Measurements from ENCODE around the gene NPRL2.

The NPRL2 gene

DNA sequence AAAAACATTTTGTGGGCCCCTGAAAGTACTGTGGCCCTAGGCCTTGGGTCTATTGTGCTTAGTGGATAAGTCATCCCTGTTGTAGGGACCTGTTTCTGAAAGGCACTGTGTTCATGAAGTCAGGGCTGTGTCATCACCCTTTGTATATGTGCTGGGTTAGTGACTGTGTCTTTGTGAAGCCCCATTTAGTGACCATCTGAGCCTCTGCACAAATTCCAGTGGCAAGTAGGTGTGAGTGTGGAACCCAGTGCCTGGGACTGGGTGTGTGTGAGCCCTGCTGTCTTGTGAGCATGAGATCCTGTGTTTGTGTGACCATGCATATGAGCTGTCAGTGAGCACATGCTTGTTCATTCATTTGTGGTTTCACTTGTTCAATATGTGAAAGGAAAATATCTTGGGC, 46.0 kb downstream of the NPRL2 start:
- no peak for DNase-seq (ENCODE audit: low read depth in 2 of 2)

DNA sequence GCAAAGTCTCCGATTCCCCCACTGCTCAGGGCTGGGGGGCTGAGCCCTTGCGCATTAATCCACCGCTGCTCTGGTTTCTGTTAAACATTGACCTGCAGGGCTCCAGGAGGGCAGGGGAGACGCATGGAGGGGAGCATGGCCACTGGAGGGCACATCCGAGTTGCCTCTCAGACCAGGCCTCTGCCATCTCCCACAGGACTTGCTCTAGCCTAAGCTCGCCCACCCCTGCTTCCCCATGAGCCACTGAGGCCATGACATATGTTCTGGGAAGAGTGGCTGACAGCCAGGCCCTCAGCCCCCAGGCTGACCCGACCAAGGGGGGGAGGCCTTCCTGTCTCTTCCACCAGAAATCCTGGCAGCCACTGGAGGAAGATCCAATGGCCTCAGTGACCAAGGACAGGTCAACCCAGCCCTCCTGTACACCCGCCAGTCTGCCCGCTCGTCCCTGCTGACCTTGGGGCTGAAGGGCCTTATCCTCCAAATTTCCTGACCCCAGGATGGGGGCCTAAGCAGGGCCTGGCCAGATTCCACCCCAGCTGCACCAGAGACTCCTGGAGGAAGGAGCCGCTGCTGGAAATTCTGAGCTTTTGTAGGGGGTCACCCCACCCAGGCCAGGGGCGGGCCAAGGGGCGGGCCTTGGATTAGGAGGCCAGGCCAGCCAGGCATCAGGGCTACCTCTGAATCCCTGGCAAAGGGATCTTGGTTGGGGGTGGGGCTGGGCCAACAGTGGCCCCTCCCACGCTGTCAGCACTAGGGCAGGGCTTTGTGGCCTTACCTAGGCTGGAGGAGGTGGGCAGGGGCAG, 47.4 kb downstream of the NPRL2 start, which contains the start of gene HYAL1:
Gene HYAL1 (minus strand): TSS at position 562 of the 803 bp plus-strand sequence. CDS start 618 bp downstream, outside the sequence.
- DNase-seq (ENCODE audit: low read depth in 2 of 2) = no peak

DNA sequence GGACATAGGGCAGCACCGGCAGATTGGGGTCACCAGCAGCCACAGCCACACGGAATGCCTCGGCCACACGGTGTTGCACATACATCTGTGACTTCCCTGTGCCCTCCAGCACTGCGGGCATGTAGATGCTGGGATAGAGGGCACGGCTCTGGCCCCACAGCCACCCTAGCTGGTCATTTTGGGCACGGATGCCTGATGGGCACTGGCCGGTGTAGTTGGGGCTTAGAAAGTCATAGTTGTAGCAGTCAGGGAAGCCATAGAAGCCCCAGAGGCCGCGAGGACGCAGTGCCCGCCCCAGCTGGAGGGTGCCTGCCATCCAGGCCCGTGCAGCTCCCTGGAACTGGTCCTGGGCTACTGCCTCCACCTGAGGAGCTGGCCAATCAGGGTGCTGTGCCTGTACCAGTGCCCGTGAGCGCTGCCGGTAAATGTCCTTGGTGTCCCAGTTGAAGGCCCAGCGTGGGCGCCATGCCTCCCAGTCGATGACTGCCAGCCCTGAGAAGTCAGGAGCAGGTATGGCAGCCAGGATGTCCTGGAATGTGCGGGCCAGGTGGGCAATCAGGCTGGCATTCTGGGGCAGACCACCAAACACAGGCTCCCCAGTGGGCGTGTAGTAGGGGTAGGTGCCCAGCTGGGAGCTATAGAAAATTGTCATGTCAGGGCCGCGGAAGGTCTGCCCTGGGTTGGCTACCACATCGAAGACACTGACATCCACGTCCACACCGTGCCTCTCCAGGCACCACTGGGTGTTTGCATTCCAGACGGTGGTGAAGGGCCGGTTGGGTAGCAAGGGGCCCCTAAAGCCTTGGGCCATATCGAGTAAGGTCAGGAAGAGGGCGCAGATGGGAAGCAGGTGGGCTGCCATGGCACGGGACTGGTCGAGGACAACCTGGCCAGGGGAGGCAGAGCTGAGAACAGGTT, 48.2 kb downstream of the NPRL2 start:
- no peak for DNase-seq (ENCODE audit: low read depth in 2 of 2)

DNA sequence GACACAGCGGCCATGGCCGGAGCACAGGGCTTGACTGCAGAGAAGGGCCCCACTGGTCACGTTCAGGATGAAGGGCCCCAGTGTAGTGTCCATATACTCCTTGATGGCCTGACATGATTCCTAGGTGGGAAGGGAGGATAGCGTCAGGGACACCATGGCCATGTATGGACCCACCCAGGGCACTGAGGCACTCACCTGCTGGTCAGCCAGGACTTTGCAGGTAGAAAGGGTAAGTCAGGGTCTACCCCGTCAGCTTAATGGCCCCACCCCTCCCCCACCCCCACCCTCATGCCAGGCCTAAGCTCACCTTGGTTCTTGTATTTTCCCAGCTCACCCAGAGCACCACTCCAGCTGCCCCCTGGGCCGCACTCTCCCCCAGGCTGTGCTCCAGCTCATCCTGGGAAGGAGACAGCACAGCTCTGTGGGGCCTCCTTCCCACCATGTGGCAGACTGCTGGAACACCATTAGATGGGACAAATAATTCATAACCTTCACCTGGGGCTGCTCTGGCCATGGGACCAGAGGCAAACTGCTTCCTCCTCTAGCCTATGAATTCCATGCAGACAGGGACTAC, 49.8 kb downstream of the NPRL2 start:
- no peak for DNase-seq (ENCODE audit: low read depth in 2 of 2)

DNA sequence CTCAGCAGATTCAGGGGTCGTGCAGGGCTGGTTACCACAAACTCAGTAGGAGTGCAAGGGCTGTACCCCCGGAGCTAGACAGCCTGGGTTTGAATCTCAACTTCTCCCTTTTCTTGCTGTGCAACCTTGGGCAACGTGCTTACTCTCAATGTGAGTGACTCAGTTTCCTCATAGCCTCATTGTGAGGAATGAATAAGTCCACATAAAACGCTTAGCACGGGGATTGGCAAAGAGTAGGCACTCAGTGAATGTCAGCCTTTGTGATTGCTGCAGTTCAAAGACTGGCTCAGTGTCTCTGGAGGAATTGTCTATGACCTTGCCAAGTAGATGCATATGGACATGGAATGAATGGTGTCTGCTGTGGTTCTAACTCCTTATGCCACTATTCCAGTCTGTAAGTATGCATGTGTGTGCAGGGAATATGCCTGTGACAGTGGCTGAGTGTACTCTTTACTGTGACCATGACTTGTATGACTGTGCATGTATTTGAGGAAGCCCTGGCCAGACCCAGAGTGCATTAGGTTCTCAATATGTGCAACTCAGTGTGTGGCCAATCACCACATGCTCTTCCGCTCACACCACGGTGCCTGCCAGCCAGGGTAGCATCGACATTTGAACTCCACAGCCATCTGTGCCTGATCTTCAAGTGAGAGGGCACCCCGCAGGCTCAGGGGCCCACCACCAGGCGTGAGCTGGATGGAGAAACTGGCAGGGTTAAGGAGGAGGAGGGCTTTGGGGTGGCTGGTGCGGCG, 50.5 kb downstream of the NPRL2 start:
- no peak for DNase-seq (ENCODE audit: low read depth in 2 of 2)

DNA sequence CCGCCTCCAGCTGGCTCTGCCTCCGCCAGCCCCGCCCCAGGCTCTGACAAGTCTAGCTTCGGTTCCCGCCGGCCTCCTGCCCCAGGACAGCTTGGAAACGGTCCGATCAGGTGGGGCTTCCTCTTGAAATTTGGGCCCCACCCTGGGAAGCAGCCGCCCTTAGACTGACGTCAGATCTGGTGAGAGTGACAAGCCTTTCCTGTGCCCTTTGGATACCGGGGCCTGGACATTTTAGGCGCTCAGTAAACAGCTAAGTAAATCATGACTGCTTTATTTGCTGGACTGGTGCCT, 51.0 kb downstream of the NPRL2 start:
- DNase-seq (ENCODE audit: low read depth in 2 of 2) = no peak

DNA sequence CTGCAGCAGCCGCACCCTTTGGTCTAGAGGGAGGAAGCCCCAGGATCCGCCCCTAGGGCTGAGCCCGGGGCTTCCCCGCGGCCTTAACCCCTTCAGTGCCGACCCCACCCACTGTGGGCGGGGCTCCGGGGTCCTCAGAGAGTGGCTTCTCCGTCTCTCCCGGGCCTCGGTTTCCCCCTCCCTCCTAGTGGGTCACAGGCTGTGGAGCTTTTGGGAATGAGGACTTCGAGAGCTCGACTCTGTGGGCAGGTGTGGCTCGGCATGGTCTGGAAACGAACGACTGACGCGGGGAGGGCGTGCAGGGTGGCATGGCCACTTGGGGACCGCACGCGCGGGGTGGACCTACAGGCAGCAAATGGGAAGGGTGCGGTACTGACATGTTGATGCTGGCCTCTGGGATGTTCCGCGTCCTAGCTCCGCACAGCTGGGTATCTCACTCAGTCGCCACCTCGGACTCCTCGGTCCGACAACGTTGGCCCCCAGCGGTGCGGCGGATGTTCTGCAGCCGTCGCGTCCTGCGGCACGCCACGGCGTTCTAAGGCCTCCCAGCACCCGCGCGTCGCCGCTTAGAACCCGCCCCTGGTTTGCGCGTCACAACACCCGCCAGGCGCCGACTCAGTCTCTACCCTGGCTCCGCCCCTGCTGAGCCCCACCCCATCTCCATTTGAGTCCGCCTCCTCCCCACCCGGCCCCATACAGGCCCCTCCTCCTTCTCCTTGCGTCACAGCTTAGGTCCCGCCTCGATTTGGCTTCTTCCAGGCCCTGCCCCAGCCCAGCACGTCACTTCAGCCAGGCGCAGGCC, 51.5 kb downstream of the NPRL2 start, which contains the start of the genes HYAL3 and NAA80:
Gene HYAL3 (minus strand): TSS at position 570 of the 802 bp plus-strand sequence. CDS start 3,803 bp downstream, outside the sequence.
Gene NAA80 (minus strand): TSS at position 570 of the 802 bp plus-strand sequence. CDS start 1,942 bp downstream, outside the sequence.
- DNase-seq (ENCODE audit: low read depth in 2 of 2) = peak; percentile 98

DNA sequence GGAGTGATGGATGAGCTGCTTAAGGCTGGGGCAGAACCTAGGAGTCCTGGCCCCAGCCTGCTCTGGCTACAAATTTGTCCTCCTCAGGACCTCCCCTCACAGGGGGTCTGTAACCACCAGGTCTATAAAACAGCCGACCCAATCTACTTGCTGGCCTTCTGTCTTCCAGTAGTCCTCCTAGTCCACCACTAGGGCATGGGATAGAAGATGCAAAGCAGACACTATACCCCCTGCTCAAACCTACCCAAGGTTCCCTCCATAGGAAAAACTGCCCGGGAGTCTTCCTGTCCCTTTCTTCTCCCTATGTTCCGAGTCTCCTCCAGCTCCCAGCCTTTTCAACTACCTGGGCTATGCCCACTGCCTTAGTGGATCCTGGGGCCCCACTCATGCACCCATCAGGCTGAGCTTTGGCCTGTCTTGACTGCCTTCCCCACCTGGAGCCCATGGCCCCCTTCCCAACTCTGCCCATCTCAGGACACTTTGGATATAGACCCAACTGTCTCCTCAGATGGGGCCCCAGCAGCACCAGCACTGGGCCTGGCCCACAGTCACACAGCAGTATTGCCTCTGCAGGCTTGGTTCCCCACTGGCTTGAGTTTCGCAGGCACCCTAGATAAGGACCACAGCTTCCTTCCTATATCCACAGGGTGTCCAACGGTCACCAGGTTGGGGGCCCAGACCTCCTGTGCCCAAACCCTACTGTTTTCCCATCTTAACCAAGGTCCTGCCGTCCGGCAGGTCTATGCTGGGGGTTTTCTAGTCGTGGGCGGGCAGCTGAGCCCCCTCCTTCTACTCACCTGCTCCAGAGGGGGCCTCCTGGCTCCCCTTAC, 52.5 kb downstream of the NPRL2 start:
- DNase-seq (ENCODE audit: low read depth in 2 of 2) = no peak

DNA sequence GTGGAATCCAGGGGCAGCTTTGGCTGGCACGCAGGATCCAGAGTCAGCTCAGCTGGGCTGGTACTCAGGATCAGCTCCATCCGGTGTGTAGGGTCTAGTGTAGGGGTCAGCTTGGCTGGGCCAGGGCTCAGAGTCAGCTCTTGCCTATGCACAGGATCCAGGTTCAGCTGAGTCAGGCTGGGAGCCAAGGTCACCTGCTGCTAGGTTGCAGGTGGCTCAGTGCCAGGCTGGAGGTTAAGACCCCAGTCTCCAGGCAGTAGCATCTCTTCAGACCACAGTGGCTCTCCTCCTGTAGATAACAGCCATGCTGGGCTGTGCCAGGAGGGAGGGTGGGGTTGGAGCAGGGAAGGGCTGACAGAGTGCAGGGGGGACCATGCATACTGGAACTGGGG, 53.2 kb downstream of the NPRL2 start:
- DNase-seq (ENCODE audit: low read depth in 2 of 2) = no peak

Data from stimulated activated CD8-positive, alpha-beta memory T cell treated with anti-CD3 and anti-CD28 coated beads, Interleukin-15, amount 100 ng/mL, for 4 hours (primary cell).